ENCODE data around the gene RAB6C. TPM values are rescaled to one million over a fixed set of nuclear protein-coding genes. Genes with fewer than 3 reads are reported as not detected.
"Not testable (repeated sequence)": the region's sequence is repeated elsewhere in the genome, so short reads cannot be mapped to it uniquely, and the experiment has no call there.

The RAB6C gene
- total RNA-seq, 1 donor from 2014 or later = 0.07 TPM

DNA sequence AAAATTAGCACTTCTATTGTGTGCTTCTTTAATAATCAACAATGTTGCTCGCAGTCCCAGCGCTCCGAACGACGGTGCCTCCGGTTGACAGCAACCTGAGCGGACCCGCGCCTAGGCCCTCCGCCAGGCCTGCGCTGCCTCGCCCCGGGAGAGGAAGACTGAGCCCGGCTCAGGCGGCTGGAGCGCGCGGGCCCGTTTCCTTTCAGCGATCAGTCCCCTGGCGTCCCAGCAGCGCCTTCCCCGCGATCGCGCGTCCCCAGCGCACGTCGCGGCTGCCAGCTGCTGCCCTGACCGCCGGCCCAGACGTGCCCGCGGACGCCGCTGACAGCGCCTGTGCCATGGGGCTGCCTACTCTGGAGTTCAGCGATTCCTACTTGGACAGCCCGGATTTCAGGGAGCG is 26.4 kb downstream of the RAB6C start:
- H3K27me3 Mint-ChIP-seq (ENCODE audit: insufficient read depth, low read depth); H3K4me3 Mint-ChIP-seq: not testable (repeated sequence)

DNA sequence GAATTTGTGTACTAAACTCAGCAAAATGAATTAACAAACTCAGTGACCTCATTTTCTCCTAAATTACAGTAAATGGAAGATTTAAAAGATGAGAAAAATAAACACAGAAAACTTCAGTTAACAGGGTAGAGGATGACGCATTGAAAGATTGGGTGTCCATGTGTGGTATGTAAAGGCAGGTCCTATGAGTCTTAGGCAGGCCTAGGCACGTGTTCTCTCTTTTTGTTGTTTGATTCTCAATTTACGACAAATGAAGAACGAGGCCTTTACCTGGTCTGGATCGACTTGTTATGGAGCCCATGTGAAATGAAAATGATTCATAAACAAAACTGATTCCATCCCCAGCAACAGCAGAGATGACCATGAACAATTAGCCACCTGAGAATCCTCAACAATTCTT is 37.2 kb downstream of the RAB6C start:
- not testable (repeated sequence) for H3F3A ChIP-seq (ENCODE audit: low read depth); H3K4me3 Mint-ChIP-seq; H3K27ac Mint-ChIP-seq; H3K36me3 ChIP-seq; H4K20me1 ChIP-seq (ENCODE audit: low read depth); H3K79me2 ChIP-seq (ENCODE audit: low read depth); H3K4me1 ChIP-seq; H3K4me1 Mint-ChIP-seq; H3K27me3 Mint-ChIP-seq (ENCODE audit: insufficient read depth, low read depth); H3K27ac ChIP-seq; H3K4me3 ChIP-seq; H3K27me3 ChIP-seq; H3K9me3 ChIP-seq (ENCODE audit: low read depth); H3K4me2 ChIP-seq; H3K9ac ChIP-seq; DNase-seq (ENCODE audit: low spot score); H2AFZ ChIP-seq (replicated peaks); H3K36me3 Mint-ChIP-seq
- H3K9me3 Mint-ChIP-seq = peaks cover 11% of the 10 kb centered on the region

More for the DNA sequence above, 26.4 kb downstream of the RAB6C start:
- TF ChIP-seq EZH2 (IDR thresholded peaks at IDR 0.05) = peak; percentile 59
- Histone ChIP-seq H3K27me3 (peaks cover 85% of the 10 kb centered on the region), H3K4me2 (peak overlapping the region; percentile 62), H3K4me3 (peak overlapping the region; percentile 35)
- H3K36me3 ChIP-seq; H3K27ac Mint-ChIP-seq; H3K4me1 Mint-ChIP-seq; H3K9ac ChIP-seq; H3K36me3 Mint-ChIP-seq; H2AFZ ChIP-seq (replicated peaks); H3F3A ChIP-seq (ENCODE audit: low read depth); H3K79me2 ChIP-seq (ENCODE audit: low read depth); H4K20me1 ChIP-seq (ENCODE audit: low read depth); H3K27ac ChIP-seq; H3K4me1 ChIP-seq; H3K9me3 Mint-ChIP-seq; H3K9me3 ChIP-seq (ENCODE audit: low read depth): not testable (repeated sequence)
- DNase-seq (ENCODE audit: low spot score) = peak; percentile 68

DNA sequence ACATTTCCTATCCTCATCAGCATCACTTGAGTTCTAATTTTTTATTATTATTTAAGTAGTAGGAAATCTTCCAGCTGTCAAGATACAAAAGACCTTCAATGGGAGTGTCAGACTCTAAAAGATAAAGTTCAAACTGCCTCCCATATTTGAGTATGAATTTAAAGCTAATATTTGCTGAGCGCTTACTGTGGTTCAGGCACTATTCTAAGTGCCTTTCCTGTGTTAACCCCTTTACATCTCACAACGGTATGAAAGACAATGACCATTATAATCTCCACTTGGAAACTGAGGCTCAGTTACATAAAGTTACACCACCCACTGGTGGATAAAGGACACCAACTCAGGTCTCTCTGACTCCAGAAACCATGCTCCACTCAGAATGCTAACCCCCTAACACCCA is 39.9 kb downstream of the RAB6C start:
- Histone ChIP-seq H4K20me1 (ENCODE audit: low read depth) (no peaks in the 10 kb centered on the region), H3K4me3 (no peak overlapping the region), H3K36me3 (no peaks in the 10 kb centered on the region), H2AFZ (replicated peaks) (no peak overlapping the region), H3K4me1 (no peaks in the 10 kb centered on the region), H3K4me2 (no peak overlapping the region), H3K27ac (no peak overlapping the region), H3K9me3 (ENCODE audit: low read depth) (peaks cover 5% of the 10 kb centered on the region), H3K9ac (no peak overlapping the region), H3K27me3 (no peaks in the 10 kb centered on the region), H3K79me2 (ENCODE audit: low read depth) (no peaks in the 10 kb centered on the region), H3F3A (ENCODE audit: low read depth) (no peaks in the 10 kb centered on the region)
- no peak for DNase-seq (ENCODE audit: low spot score)
- TF ChIP-seq, protein P1, sequence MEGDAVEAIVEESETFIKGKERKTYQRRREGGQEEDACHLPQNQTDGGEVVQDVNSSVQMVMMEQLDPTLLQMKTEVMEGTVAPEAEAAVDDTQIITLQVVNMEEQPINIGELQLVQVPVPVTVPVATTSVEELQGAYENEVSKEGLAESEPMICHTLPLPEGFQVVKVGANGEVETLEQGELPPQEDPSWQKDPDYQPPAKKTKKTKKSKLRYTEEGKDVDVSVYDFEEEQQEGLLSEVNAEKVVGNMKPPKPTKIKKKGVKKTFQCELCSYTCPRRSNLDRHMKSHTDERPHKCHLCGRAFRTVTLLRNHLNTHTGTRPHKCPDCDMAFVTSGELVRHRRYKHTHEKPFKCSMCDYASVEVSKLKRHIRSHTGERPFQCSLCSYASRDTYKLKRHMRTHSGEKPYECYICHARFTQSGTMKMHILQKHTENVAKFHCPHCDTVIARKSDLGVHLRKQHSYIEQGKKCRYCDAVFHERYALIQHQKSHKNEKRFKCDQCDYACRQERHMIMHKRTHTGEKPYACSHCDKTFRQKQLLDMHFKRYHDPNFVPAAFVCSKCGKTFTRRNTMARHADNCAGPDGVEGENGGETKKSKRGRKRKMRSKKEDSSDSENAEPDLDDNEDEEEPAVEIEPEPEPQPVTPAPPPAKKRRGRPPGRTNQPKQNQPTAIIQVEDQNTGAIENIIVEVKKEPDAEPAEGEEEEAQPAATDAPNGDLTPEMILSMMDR (IDR thresholded peaks at IDR 0.05) = no peak
- Mint-ChIP-seq H3K27me3 (ENCODE audit: insufficient read depth, low read depth) (peaks cover 2% of the 10 kb centered on the region), H3K27ac (no peak overlapping the region), H3K9me3 (peaks cover 3% of the 10 kb centered on the region), H3K4me1 (no peaks in the 10 kb centered on the region), H3K36me3 (no peaks in the 10 kb centered on the region), H3K4me3 (no peak overlapping the region)

GRCh38 chr2:130020069-130020468 is 40.6 kb downstream of the RAB6C start:
- H3K36me3 ChIP-seq; H3K4me1 ChIP-seq; H3K27ac Mint-ChIP-seq; H4K20me1 ChIP-seq (ENCODE audit: low read depth); H3K79me2 ChIP-seq (ENCODE audit: low read depth); H3K4me1 Mint-ChIP-seq; H3F3A ChIP-seq (ENCODE audit: low read depth); H3K4me3 Mint-ChIP-seq; H3K27me3 Mint-ChIP-seq (ENCODE audit: insufficient read depth, low read depth); H3K4me2 ChIP-seq; DNase-seq (ENCODE audit: low spot score); H3K27me3 ChIP-seq; H3K4me3 ChIP-seq; H3K9me3 ChIP-seq (ENCODE audit: low read depth); H3K9me3 Mint-ChIP-seq; H3K9ac ChIP-seq; H2AFZ ChIP-seq (replicated peaks); H3K27ac ChIP-seq; H3K36me3 Mint-ChIP-seq: not testable (repeated sequence)

DNA sequence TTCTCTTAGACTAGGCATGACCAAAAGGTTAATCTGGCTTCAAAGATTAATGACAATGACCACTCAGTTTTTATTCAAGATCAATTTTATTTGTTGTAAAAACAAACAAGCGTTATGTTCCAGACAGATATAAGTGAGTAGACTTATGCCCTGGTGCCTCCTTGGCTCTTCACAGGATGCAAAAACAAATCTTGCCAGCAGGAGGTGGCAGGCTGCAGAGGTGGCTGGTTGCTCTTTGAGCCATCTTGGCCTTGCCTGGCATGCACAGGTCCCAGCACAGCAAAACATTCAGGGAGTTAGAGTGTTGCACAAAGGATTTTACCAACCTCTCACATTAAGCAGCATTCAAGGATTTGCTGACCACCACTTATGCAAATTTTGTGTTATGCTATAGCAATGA is 46.5 kb downstream of the RAB6C start:
- H3K4me1 Mint-ChIP-seq; H3K27me3 Mint-ChIP-seq (ENCODE audit: insufficient read depth, low read depth); H4K20me1 ChIP-seq (ENCODE audit: low read depth); H3K27ac ChIP-seq; H3K4me1 ChIP-seq; H3K27ac Mint-ChIP-seq; H2AFZ ChIP-seq (replicated peaks); H3F3A ChIP-seq (ENCODE audit: low read depth); H3K9ac ChIP-seq; H3K9me3 ChIP-seq (ENCODE audit: low read depth); H3K79me2 ChIP-seq (ENCODE audit: low read depth); H3K9me3 Mint-ChIP-seq; H3K36me3 Mint-ChIP-seq; H3K4me3 Mint-ChIP-seq; H3K36me3 ChIP-seq; H3K27me3 ChIP-seq; H3K4me2 ChIP-seq; H3K4me3 ChIP-seq: not testable (repeated sequence)
- TF ChIP-seq, protein P1 (IDR thresholded peaks at IDR 0.05) = peak; percentile 21
- DNase-seq (ENCODE audit: low spot score) = peak; percentile 11

Other genes starting within 250 kb of the RAB6C start
- gene POTEF, start 149.6 kb downstream of the RAB6C start, total RNA-seq (ENCODE audit: low replicate concordance) = 15.1 and 17.6 TPM in 2 replicates
- 8.8 and 13.8 TPM in 2 replicates for gene CCDC74B, start 165.4 kb downstream of the RAB6C start, total RNA-seq (ENCODE audit: low replicate concordance)
- gene SMPD4, start 201.9 kb downstream of the RAB6C start, total RNA-seq (ENCODE audit: low replicate concordance) = 23.6 and 45.1 TPM in 2 replicates
- 21.4 and 91.8 TPM in 2 replicates for gene MZT2B, start 202.6 kb downstream of the RAB6C start, total RNA-seq (ENCODE audit: low replicate concordance)
- gene TUBA3E, start 218.8 kb downstream of the RAB6C start, total RNA-seq (ENCODE audit: low replicate concordance) = not detected in 2 replicates

All from neural progenitor cell (in vitro differentiated cells).